GM18498 (cell line): ENCODE results near the gene TAF3.
"Not testable (repeated sequence)": the region's sequence is repeated elsewhere in the genome, so short reads cannot be mapped to it uniquely, and the experiment has no call there.

Experiments
- ATAC-seq: cut with Tn5 transposase; IDR thresholded peaks from one replicate; pipeline ENCODE4 v1.9.1; 2021; ENCODE audit warnings: mild to moderate bottlenecking, moderate library complexity; ENCODE audit not compliant: unreplicated experiment

The TAF3 gene

DNA sequence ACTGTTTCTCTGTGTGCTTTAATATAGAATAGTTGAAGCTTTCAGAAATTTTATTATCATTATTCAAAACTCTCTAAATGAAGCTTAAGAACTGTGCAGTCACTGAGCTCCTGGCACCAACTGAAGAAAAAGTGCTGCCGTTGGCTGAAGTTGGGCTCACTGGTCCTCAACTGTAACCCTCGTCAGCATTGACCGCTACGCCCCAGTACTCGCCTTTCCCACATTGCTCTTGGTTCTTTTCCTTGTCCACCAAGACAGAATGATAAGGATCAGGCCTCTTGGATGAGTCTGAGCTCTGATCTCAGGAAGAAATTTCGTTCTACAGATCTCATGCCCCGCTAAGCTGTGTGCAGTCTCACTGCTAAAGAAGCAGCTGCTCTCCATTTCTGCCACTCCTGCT is 7.9 kb upstream of the TAF3 start:
- ATAC-seq, result no peak

DNA sequence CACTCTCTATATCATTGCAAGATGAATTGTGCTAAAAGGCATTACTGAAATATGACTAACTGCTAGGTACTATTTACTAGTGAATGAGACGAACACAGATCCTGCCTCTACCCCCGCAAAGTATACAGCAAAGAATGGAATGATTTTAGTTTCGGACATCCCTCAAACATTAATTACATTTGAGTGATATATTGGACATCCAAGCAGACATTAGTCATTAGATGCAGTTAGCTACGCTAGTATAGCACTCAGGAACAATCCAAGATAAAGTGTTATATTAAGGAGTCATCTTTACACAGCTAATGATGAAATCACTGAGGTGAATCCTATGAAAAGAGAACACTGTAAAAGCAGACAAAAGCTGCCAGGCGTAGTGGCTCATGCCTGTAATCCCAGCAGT is 7.3 kb upstream of the TAF3 start:
- no peak for ATAC-seq

DNA sequence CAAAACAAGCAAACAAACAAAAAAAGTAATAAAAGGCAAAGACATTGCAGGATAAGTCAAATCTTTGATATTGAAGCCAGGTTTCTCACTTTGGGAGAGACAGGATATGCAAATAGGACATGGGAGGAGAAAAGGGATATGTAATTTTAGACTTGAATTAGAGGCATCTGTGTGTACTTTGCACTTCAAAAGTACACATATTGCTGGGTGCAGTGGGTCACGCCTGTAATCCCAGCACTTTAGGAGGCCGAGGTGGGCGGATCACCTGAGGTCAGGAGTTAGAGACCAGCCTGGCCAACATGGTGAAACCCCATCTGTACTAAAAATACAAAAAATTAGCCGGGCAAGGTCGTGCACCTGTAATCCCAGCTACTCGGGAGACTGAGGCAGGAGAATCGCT is 6.6 kb upstream of the TAF3 start:
- not testable (repeated sequence) for ATAC-seq

DNA sequence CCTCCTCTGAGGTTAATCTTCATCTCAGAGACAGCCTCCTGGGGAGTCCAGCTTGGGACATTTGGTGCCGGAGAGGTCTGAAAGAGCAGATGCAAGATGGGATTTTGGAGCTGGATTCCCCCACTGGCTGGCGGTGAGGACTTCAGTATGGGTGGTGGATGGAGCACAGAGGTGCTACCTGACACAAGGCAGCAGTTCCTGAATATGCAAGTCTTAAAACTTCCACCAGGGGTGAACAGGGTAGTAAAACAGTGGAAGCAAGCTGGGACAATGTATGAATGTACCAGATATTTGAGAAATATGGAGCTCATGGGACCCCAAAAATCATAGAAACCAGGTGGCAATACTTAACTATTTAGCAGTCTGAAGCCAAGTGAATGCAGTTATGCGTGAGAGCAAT is 4.8 kb upstream of the TAF3 start:
- no peak for ATAC-seq

DNA sequence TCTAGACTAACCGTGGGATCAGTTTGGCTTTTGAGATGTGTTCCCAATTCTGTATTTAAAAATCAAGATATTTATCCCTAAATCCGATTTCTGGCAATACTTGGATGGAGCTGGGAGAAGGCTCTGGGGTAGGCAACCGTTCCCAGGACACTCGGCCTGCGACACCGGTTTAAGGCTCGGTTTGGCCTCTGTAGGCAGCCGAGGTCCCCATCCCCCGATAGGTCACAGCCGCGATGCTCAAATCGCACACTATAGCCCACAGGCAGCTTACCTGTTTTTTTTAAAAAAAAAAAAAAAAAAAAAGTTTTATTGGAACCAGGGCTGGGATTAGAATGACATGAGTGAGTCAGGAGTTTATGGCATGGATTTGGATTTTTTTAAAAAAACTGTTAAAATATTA is 729 bp upstream of the TAF3 start:
- no peak for ATAC-seq

DNA sequence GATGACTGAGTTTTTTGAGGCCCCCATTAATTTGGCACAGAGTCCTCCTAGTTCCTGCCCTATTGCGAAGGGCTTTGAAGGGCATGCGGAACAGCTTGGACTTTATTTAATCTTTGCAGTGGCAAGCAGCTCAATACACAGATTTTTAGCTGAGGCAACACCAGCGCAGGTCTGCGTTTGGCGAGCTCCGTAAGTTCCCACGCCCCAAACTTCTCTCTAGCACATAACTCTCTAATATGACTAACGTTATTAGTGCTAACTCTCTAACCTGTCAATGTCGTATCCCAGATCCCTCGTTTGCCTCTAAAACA is 366 bp upstream of the TAF3 start:
- ATAC-seq, result no peak

DNA sequence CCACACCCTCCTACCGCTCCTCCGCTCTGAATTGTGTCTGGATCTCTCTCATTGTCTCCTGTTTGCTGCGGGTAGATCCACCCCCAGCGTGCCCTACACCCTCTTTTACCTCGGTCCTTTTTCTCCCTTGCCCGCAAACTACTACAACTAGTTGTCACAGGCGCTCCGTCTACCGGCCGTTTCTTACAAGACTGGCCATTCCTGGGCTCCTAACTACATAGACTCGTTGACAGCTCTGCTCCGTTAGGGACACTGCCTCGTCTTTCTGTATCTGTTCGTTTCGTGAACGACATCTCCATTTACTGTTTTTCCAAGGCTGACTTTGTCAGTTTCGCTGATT is 786 bp downstream of the TAF3 start:
- ATAC-seq, result peak; percentile 49

DNA sequence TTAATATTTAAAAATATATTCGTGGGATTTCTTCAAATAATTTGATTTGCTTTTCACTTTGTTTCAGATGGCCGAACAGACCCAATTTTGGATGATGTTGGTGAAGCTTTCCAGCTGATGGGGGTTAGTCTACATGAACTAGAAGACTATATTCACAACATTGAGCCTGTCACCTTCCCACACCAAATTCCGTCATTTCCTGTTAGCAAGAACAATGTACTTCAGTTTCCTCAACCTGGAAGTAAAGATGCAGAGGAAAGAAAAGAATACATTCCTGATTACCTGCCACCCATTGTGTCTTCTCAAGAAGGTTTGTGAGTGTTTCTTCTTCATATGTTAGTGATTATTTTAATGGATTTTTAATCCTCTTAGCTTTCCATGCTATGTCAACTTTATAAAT is 5.9 kb downstream of the TAF3 start:
- no peak for ATAC-seq

DNA sequence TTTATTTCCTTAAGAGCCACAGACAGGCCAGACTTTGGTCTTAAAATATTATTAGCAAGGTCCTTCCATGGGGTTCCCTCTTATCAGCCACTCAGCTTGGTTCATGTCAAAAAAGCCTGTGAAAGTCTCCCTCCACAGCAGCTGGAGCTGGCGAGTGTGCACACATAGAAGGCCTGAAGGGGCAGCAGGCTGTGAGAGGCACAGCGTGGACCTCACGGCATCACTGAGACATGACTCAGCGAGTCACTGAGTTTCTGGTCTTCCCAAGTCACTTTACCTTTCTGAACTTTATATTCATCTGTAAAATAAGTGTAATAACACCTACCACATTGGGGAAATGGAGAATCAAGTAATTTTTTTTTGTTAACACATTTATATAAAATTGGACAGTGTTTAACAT is 8.7 kb downstream of the TAF3 start:
- ATAC-seq, result no peak

DNA sequence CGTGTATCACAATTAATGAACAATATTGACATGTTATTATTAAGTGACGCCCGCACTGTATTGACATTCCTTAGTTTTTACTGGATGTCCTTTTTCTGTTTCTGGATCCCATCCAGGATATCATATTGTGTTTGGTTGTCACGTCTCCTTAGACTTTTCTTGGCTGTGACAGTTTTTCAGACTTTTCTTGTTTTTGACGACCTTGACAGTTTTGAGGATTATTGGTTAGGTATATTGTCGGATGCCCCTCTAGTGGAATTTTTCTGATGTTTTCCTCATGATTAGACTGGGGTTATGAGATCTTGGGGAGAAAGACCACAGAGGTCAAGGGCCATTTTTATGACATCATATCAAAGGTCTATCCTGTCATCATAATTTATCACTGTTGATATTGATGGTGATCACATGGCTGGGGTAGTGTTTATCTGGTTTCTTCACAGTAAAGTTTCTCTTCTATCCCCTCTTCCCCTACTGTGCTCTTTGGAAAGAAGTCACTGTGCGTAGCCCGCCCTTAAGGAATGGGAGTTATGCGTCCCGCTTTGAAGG is 11.1 kb downstream of the TAF3 start:
- ATAC-seq, result no peak

DNA sequence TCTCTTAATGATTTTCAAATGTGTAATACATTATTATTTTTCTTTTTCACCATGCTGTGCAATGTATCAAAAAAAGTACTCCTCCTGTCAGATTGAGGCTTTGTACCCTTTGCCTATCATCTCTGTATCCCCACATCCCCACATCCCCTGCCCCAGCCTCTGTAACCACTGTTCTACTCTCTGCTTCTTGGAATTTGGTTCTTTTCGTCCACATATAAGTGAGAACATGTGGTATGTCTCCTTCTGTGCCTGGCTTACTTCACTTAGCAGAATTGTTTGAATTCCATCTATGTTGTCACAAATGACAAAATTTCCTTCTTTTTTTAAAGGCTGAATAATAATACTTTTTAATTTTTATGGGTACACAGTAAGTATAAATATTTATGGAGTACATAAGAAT is 13.8 kb downstream of the TAF3 start:
- ATAC-seq, result no peak

DNA sequence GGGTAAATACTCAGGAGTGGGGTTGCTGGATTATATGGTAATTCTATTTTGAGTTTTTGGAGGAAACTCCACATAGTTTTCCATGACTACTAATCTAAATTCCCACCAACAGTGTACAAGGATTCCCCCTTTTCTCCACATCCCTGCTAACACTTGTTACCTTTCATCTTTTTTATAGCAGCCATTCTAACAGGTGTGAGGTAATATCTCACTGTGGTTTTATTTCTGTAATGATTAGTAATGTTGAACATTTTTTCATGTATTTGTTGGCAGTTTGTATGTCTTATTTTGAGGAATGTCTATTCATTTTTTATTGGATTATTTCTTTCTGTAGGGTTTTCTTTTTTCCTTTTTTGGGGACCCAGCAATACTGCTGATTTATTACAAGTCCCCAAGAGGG is 14.9 kb downstream of the TAF3 start:
- no peak for ATAC-seq

DNA sequence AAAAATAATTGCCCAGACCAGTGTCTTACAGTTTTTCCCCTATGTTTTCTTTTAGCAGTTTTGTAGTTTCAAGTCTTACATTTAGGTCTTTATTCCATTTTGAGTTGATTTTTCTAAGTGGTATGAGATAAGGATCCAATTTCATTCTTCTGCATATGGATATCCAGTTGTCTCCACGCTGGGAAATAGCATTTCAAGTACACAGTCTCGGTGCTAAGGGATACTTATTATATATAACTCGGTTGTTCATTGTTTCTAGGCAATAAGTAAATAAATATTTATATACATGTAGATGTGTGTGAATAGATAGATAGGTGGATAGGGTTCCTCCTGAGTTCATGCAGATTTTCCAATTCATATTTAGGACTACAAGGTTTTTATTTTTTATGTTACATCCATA is 16.0 kb downstream of the TAF3 start:
- ATAC-seq, result no peak

DNA sequence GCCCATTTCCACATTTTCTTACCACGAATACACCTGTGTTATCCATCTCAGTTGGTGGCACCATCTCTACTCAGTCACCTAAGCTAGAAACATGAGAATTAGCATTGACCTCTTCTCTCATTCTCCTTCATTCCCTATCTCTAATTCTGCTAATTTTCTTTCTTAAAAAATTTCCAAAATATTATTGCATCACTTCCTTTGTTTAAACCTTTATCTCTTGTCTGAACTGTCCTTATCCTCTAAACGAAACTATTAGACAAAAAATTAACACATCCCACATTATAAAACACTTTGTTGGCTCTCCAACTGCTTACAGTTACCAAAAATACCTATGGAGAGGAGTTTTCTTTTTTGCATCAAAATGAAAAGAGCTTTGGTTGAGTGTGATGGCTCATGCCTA is 18.3 kb downstream of the TAF3 start:
- ATAC-seq, result no peak

DNA sequence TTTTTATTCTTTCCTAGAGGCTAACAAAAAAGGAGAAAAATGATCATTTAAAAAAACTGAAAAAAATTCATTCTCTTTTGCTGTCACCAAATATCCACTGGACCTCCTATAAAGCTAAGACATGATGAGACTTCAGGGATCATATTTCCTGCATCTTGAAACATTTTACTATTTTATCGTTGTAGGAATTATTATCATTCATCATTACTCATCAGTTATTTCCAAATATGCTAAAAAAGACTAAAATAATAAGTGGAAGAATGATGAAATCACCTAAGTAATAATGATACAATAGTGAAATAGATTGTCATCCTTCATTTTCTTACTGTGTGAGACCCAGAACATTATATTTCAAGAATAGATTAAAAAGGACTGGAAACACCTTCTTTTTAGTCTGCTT is 28.3 kb downstream of the TAF3 start:
- ATAC-seq, result no peak

DNA sequence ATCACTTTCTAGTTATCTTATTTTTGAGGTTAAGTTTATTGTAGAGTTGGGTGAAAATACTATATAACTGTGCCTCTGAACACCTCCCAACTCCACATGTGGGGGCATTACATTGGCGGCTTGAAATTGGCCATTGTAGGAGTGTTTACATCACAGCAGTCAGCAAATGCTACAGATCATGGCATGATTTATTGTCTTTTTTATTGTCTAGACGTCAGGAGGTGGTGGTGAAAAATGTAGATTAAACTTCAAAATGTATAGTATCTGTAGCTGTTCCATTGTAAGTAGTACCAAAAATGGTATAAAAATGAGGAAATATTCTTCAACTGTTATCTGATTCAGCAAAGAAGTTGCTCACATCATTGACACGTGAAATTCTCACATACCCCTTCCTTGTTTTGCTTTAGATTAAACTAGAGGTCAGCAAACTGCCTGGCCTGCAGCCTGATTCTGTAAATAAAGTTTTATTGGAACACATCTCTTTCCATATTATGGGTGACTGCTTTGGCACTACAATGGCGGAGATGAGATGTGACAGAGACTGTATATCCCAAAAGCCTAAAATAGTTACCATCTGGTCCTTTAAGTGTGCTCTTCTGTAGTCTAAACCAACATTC is 35.0 kb downstream of the TAF3 start:
- no peak for ATAC-seq

DNA sequence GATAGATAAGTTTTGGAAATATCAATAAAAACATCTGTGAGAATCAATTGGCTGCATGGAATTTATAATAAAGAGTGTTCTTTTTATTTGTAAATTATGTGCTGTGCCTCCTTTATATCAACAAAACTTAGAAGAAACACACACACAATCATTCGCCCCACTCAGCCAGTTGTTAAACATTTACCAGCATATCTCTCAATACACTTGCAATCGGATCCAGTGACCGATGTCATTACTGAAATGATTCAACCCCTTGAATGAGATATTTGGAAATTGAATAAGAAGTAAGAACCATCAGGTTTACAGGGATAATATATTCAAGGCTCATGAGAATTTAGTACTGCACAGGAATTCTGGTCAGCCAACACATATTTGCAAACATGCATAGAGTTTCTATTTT is 35.6 kb downstream of the TAF3 start:
- ATAC-seq, result no peak

DNA sequence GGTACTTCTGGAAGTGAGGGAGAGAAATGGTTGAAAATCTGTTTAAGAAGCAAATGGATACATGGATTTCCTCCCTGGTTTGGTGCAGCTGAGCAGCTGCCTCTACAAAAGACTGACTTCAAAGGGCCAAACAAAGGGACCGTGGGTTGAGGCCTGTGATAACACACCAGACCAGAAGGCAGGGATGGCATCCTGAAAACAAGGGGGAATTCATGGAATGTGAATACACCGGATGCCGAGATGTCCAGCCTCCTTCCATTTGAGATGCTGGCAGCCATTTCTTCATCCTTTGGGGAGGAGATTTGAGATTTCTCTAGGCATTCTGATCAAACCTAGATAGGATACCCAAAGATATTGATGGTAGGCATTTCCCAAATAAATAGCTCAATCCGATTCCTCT is 36.9 kb downstream of the TAF3 start:
- no peak for ATAC-seq

DNA sequence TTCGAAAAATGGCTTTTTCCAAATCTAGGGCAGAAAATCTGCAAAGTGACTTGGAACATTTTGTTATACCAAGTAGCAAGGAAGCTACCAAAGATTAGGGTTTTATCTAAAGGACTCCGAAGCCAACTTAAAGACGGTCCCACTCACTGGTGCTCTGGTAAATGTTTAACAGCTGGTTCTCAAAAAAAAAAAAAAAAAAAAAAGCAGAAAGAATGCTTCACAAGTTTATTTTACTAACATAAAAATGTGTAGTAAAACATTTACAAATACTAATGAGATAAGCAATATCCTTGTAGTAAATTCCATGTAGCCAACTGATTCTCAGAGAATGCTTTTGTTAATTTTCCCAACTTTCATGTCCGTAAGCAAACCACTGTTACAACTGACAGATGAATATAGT is 38.4 kb downstream of the TAF3 start:
- no peak for ATAC-seq

DNA sequence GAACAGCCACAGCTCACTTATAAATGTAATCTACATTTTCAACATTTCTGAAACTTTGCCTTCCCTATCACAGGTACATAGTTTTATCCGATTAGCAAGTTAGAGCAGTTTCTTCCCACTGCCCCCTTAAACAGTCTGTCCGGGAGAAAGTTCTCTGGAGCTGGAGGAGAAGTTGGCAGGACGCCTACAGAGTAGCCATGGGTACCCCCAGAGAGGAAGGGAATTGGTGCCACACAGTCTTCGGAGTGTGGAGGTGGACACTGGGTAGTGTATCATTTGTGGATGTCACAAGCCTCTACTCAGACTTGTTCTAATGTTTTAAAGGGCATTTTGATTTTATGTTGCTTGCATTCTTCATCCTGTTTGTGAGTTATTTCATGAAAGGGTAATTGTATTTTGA is 39.0 kb downstream of the TAF3 start:
- no peak for ATAC-seq

DNA sequence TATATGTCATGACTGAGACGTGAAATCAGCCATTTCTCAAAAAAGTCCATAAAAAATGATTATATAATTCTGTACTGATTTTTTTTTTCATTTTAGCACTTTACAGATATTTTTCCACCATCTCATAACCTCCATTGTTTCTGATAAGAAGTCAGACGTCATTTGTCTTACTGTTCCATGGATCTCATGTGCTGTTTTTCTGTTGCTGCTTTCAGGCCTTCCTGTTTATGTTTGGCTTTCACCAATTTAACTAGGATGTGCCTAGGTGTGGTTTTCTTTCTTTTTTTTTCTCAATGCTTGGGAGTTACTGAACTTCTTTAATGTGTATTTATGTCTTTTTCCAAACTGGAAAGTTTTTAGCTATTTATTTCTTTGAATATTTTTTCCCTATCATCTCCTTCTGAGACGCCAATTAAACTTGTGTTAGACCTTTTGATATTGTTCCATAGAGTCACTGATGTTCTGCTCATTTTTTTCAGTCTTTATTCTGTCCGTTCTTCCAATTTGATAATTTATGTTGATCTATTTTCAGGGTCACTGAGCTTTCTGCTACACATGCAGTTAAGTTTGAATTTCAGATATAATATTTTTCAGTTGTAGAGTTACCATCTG is 43.3 kb downstream of the TAF3 start:
- no peak for ATAC-seq

DNA sequence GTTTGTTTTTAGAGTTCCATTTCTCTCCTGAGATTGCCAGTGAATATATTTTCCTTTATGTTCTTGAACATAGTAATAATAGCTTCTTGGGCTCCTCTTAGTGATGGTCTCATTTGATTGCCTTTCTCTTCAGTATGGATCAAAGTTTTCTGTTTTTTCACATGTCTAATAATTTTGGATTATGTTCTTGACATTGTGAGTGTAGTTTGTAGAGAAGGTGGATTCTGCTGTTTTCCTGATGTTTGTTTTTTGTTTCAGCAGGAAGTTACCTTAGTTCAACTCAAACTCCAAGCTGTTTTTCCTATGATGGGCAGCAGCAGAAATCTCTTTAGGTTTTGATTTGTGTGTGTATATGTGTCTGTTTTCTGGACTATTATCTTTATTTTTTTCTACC is 43.8 kb downstream of the TAF3 start:
- ATAC-seq, result no peak

DNA sequence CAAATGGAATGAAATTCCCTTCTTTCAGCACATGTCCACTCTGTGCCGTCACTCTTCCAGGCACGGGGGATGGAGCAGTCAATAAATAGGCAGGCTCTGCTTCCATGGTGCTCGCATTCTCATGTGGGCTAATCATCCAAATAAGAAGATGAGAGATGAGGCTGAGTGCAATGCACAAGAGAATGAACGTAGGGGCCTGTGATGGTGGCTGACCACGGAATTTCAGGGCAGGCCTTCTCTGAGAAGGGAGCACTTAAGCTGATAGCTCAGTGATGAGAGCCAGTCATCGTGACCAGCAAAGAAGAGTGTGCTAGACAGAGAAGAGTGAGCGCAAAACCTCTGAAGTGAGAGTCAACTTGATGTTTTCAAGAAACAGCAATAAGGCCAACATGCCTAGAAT is 47.9 kb downstream of the TAF3 start:
- no peak for ATAC-seq
